ENCODE measurements around the gene GBX2. TPM values are rescaled to one million over a fixed set of nuclear protein-coding genes. Genes with fewer than 3 reads are reported as not detected.

The GBX2 gene
- total RNA-seq, 3 donors from 2014 or later: not detected

- Histone ChIP-seq H3K27ac (no peak overlapping the region), H3K4me3 (no peak overlapping the region), H3K27me3 (peaks cover 0 to 21% of the 10 kb centered on the region in 2 donors), H3K4me1 (peaks cover 0 to 2% of the 10 kb centered on the region in 2 donors), H3K9me3 (peaks cover 0 to 10% of the 10 kb centered on the region in 2 donors), H3K36me3 (no peaks in the 10 kb centered on the region)
- intact Hi-C loops (cut with DNase I; ENCODE audit: low total_unique reads): no loop called here
- no peak for DNase-seq (ENCODE audit: low spot score in 2 of 2)
- no peak for TF ChIP-seq POLR2AphosphoS5 (IDR thresholded peaks at IDR 0.05)
- TF ChIP-seq POLR2A (IDR thresholded peaks at IDR 0.05): no peak
- TF ChIP-seq, protein P1, sequence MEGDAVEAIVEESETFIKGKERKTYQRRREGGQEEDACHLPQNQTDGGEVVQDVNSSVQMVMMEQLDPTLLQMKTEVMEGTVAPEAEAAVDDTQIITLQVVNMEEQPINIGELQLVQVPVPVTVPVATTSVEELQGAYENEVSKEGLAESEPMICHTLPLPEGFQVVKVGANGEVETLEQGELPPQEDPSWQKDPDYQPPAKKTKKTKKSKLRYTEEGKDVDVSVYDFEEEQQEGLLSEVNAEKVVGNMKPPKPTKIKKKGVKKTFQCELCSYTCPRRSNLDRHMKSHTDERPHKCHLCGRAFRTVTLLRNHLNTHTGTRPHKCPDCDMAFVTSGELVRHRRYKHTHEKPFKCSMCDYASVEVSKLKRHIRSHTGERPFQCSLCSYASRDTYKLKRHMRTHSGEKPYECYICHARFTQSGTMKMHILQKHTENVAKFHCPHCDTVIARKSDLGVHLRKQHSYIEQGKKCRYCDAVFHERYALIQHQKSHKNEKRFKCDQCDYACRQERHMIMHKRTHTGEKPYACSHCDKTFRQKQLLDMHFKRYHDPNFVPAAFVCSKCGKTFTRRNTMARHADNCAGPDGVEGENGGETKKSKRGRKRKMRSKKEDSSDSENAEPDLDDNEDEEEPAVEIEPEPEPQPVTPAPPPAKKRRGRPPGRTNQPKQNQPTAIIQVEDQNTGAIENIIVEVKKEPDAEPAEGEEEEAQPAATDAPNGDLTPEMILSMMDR (IDR thresholded peaks at IDR 0.05): no peak
Observed at GRCh38 chr2:236184701-236185100, 16.5 kb upstream of the GBX2 start.

GRCh38 chr2:236180831-236181453, 12.8 kb upstream of the GBX2 start:
- intact Hi-C loops (cut with DNase I; ENCODE audit: low total_unique reads): no loop called here
- Histone ChIP-seq H3K27me3 (peaks cover 4 to 55% of the 10 kb centered on the region in 2 donors), H3K36me3 (no peaks in the 10 kb centered on the region), H3K4me3 (no peak overlapping the region), H3K27ac (no peak overlapping the region), H3K4me1 (peaks cover 0 to 8% of the 10 kb centered on the region in 2 donors), H3K9me3 (peaks cover 0 to 10% of the 10 kb centered on the region in 2 donors)
- DNase-seq (ENCODE audit: low spot score in 2 of 2): no peak
- TF ChIP-seq POLR2A (IDR thresholded peaks at IDR 0.05): no peak
- TF ChIP-seq, protein P1 (IDR thresholded peaks at IDR 0.05): peak in 2 of 3 donors; percentile 45 to 52
- no peak for TF ChIP-seq POLR2AphosphoS5 (IDR thresholded peaks at IDR 0.05)

- intact Hi-C loops (cut with DNase I; ENCODE audit: low total_unique reads): no loop called here
- peaks cover 4 to 55% of the 10 kb centered on the region in 2 donors for H3K27me3 ChIP-seq
Observed at GRCh38 chr2:236180076-236180816, 12.1 kb upstream of the GBX2 start.

DNA sequence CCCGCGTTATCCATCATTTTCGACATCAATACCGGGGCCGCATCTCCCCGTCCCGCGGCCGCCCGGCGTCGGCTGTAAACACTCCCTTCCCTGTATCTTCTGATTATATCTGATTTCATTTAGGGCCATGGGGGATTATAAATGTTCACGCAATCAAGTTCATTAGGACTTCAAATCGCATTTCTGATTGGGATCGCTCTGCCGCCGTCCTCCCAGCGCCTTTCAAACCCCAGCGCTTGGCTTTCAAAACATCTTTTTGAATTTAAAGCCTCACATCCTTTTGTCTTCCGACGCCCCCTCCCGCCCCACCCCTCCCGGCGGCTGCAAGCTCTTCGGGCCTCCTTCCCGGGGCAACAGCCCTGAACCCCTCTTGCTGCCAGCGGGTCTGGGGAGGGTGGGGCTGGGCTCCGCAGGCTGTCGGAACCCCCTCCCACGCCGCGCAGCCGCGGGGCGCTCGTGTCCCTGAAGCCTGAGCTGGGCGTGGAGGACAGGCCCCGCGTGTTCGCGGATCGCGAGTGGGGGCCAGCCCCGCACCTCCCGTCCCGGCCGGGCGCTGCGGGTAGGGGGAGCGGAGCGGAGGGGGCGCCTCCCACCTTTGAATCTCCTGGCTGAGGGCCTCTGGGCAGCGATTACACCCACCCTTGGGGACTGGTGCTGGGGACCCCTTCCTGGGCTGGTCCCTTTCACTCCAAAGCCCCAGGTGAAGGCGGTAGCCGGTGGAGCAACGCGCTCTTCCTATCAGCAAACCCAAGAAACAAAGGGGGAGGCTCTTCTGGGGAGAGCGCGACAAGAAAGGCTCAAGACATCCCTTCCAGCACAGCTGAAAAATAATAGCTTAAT, 11.3 kb upstream of the GBX2 start:
- intact Hi-C loops (cut with DNase I; ENCODE audit: low total_unique reads): loop anchor here (10.0 kb wide), 1 partner anchor 415 kb away; no protein-coding TSS in a partner anchor
- peak overlapping the region in 1 of 3 donors; percentile 51 for H3K4me3 ChIP-seq
- no peak overlapping the region for H3K27ac ChIP-seq
- DNase-seq (ENCODE audit: low spot score in 2 of 2): no peak
- no peaks in the 10 kb centered on the region for H3K36me3 ChIP-seq
- peaks cover 4 to 60% of the 10 kb centered on the region in 2 donors for H3K27me3 ChIP-seq
- peaks cover 0 to 2% of the 10 kb centered on the region in 2 donors for H3K9me3 ChIP-seq
- no peak for TF ChIP-seq POLR2AphosphoS5 (IDR thresholded peaks at IDR 0.05)
- peaks cover 0 to 8% of the 10 kb centered on the region in 2 donors for H3K4me1 ChIP-seq

More at GRCh38 chr2:236180076-236180816, 12.1 kb upstream of the GBX2 start:
- Histone ChIP-seq H3K27ac (no peak overlapping the region), H3K36me3 (no peaks in the 10 kb centered on the region), H3K9me3 (peaks cover 0 to 10% of the 10 kb centered on the region in 2 donors), H3K4me3 (no peak overlapping the region), H3K4me1 (peaks cover 0 to 8% of the 10 kb centered on the region in 2 donors)
- no peak for DNase-seq (ENCODE audit: low spot score in 2 of 2)
- no peak for TF ChIP-seq POLR2A (IDR thresholded peaks at IDR 0.05)
- TF ChIP-seq, protein P1 (IDR thresholded peaks at IDR 0.05): no peak
- no peak for TF ChIP-seq POLR2AphosphoS5 (IDR thresholded peaks at IDR 0.05)

GRCh38 chr2:236178890-236179235, 10.7 kb upstream of the GBX2 start:
- H3K27ac ChIP-seq: no peak overlapping the region
- H3K27me3 ChIP-seq: peaks cover 4 to 66% of the 10 kb centered on the region in 2 donors
- intact Hi-C loops (cut with DNase I; ENCODE audit: low total_unique reads): loop anchor here (10.0 kb wide), 1 partner anchor 414 kb away; no protein-coding TSS in a partner anchor
- H3K9me3 ChIP-seq: no peaks in the 10 kb centered on the region
- TF ChIP-seq, protein P1 (IDR thresholded peaks at IDR 0.05): no peak
- no peak for TF ChIP-seq POLR2A (IDR thresholded peaks at IDR 0.05)
- no peak for DNase-seq (ENCODE audit: low spot score in 2 of 2)
- H3K4me3 ChIP-seq: peak overlapping the region in 2 of 3 donors; percentile 28 to 51
- peaks cover 0 to 8% of the 10 kb centered on the region in 2 donors for H3K4me1 ChIP-seq
- no peaks in the 10 kb centered on the region for H3K36me3 ChIP-seq
